HepG2 (cell line): ENCODE results near the gene GPS2. TPM values are rescaled to one million over a fixed set of nuclear protein-coding genes. Genes with fewer than 3 reads are reported as not detected.
A peak's percentile ranks its signal among the peaks of the same experiment; 100 is the strongest.

Experiments used
- ATF7 ChIP-seq, 2 experiments: fragments of 450-650 bp in 1 of 2; sonication (generic) in 1 of 2; formaldehyde crosslinking in 1 of 2; IDR thresholded peaks; 2 replicates each; pipeline versions ENCODE4 v1.4.0 to v1.6.1; 2016 to 2020; ENCODE audit warnings: antibody characterized with exemption in 1 of 2, mild to moderate bottlenecking in 1 of 2, missing genetic modification reagents in 1 of 2
- FOXK1 ChIP-seq: sonication (generic); formaldehyde crosslinking; IDR thresholded peaks from 2 replicates; pipeline ENCODE4 v1.4.0; 2020; ENCODE audit warnings: low read depth, missing genetic modification reagents, borderline replicate concordance
- HNRNPK ChIP-seq: fragments of 200-400 bp; formaldehyde crosslinking; IDR thresholded peaks from 2 replicates; pipeline ENCODE4 v1.6.1; 2018; ENCODE audit warnings: low read length, low read depth, moderate library complexity, mild to moderate bottlenecking; ENCODE audit not compliant: poor library complexity, severe bottlenecking
- KDM5B ChIP-seq: sonication (generic); formaldehyde crosslinking; IDR thresholded peaks from 2 replicates; pipeline ENCODE4 v1.4.0; 2020; ENCODE audit warnings: missing genetic modification reagents, mild to moderate bottlenecking, borderline replicate concordance
- MEIS1 ChIP-seq: sonication (generic); formaldehyde crosslinking; IDR thresholded peaks from 2 replicates; pipeline ENCODE4 v1.9.0; 2021; ENCODE audit warnings: mild to moderate bottlenecking, missing genetic modification reagents, moderate library complexity, borderline replicate concordance
- MZF1 ChIP-seq: sonication (generic); formaldehyde crosslinking; IDR thresholded peaks from 2 replicates; pipeline ENCODE4 v1.8.1; 2023; ENCODE audit warnings: mild to moderate bottlenecking, missing genetic modification reagents, borderline replicate concordance
- NFYC ChIP-seq: IDR thresholded peaks from 2 replicates; pipeline ENCODE4 v1.6.1; 2016; ENCODE audit warnings: missing genetic modification reagents, missing compliant biosample characterization
- PAX8 ChIP-seq: sonication (generic); formaldehyde crosslinking; IDR thresholded peaks from 2 replicates; pipeline ENCODE4 v1.8.0; 2022; ENCODE audit warnings: mild to moderate bottlenecking, missing genetic modification reagents, borderline replicate concordance
- PAXIP1 ChIP-seq: sonication (generic); formaldehyde crosslinking; conservative IDR thresholded peaks from 2 replicates; pipeline ENCODE4 v1.4.0; 2020; ENCODE audit warnings: mild to moderate bottlenecking, missing genetic modification reagents, moderate library complexity
- PHF20 ChIP-seq: sonication (generic); formaldehyde crosslinking; IDR thresholded peaks from 2 replicates; pipeline ENCODE4 v1.5.0; 2020; ENCODE audit warnings: mild to moderate bottlenecking, missing genetic modification reagents
- ZBTB10 ChIP-seq: sonication (generic); formaldehyde crosslinking; IDR thresholded peaks from 2 replicates; pipeline ENCODE4 v1.4.0; 2020; ENCODE audit warnings: missing genetic modification reagents, borderline replicate concordance
- ZBTB38 ChIP-seq: sonication (generic); formaldehyde crosslinking; IDR thresholded peaks from 2 replicates; pipeline ENCODE4 v1.5.1; 2020; ENCODE audit warnings: mild to moderate bottlenecking, missing genetic modification reagents
- ZNF317 ChIP-seq: sonication (generic); formaldehyde crosslinking; IDR thresholded peaks from 2 replicates; pipeline ENCODE4 v1.5.0; 2020; ENCODE audit warnings: mild to moderate bottlenecking, missing genetic modification reagents
- ZNF616 ChIP-seq: sonication (generic); formaldehyde crosslinking; IDR thresholded peaks from 2 replicates; pipeline ENCODE4 v1.5.0; 2020; ENCODE audit warnings: low read depth, mild to moderate bottlenecking, missing genetic modification reagents
- ZNF691 ChIP-seq: sonication (generic); formaldehyde crosslinking; IDR thresholded peaks from 2 replicates; pipeline ENCODE4 v1.4.0; 2020; ENCODE audit warnings: missing genetic modification reagents, low read depth, mild to moderate bottlenecking, borderline replicate concordance
- ZNF709 ChIP-seq: sonication (generic); formaldehyde crosslinking; IDR thresholded peaks from 2 replicates; pipeline ENCODE4 v1.5.0; 2020; ENCODE audit warnings: mild to moderate bottlenecking, missing genetic modification reagents
- ZSCAN29 ChIP-seq: sonication (generic); formaldehyde crosslinking; conservative IDR thresholded peaks from 2 replicates; pipeline ENCODE4 v1.4.0; 2020; ENCODE audit warnings: mild to moderate bottlenecking, missing genetic modification reagents
- polyA plus RNA-seq, 8 experiments: library from polyadenylated mRNA; depleted of rRNA in 3 of 8; stranded (reverse) in 7 of 8; unstranded in 1 of 8; fragments of >200 nt; fragmentation: Illumina TruSeq in 4 of 8; extraction: Trizol in 4 of 8; gene quantifications; 2 replicates each; pipeline versions ENCODE4 v1.2.1 to v1.2.3, GENCODE V29; 2011 to 2016; ENCODE audit warnings: low read depth in 4 of 8, missing spikeins in 1 of 8, mixed read lengths in 1 of 8; ENCODE audit not compliant: insufficient read depth in 1 of 8
- total RNA-seq, 5 experiments: library from RNA; depleted of rRNA; stranded (reverse); fragments of >200 nt; fragmentation: Illumina TruSeq; extraction: Trizol; gene quantifications; 2 replicates each; pipeline ENCODE4 v1.2.3, GENCODE V29; 2016; ENCODE audit warnings: low read depth in 1 of 5
- TF ChIP-seq, protein P1 (sequence below): sonication (generic); formaldehyde crosslinking; IDR thresholded peaks from 2 replicates; pipeline ENCODE4 v1.4.0; 2020; ENCODE audit warnings: mild to moderate bottlenecking, low read depth, missing genetic modification reagents

The GPS2 gene
- total and polyA plus RNA-seq, 2 of the 13 experiments (the other 11 are each of a cell fraction or from before 2014, with no cell fraction given), result 58.0 to 59.4 TPM

DNA sequence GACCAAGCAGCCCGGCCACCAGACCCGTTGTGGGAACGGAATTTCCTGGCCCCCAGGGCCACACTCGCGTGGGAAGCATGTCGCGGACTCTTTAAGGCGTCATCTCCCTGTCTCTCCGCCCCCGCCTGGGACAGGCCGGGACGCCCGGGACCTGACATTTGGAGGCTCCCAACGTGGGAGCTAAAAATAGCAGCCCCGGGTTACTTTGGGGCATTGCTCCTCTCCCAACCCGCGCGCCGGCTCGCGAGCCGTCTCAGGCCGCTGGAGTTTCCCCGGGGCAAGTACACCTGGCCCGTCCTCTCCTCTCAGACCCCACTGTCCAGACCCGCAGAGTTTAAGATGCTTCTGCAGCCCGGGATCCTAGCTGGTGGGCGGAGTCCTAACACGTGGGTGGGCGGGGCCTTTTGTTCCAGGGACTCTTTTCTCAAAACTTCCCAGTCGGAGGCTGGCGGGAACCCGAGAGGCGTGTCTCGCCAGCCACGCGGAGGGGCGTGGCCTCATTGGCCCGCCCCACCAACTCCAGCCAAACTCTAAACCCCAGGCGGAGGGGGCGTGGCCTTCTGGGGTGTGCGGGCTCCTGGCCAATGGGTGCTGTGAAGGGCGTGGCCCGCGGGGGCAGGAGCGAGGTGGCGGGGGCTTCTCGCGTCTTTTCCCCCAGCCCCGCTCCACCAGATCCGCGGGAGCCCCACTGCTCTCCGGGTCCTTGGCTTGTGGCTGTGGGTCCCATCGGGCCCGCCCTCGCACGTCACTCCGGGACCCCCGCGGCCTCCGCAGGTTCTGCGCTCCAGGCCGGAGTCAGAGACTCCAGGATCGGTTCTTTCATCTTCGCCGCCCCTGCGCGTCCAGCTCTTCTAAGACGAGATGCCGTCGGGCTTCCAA is 33.8 kb downstream of the GPS2 start, which contains the start of gene SLC2A4 (continued):
- TF ChIP-seq ZNF691 (CRISPR knock-in tag), result no peak
- TF ChIP-seq ZNF317 (CRISPR knock-in tag), result no peak
- no peak for TF ChIP-seq ZNF616 (CRISPR knock-in tag)
- TF ChIP-seq PAX8 (CRISPR knock-in tag), result no peak
- no peak for TF ChIP-seq ZNF709 (CRISPR knock-in tag)
- TF ChIP-seq MEIS1 (CRISPR knock-in tag), result no peak
- no peak for TF ChIP-seq ZBTB38
- no peak for TF ChIP-seq ATF7 (IDR thresholded peaks at IDR 0.05)
- TF ChIP-seq ATF7 (CRISPR knock-in tag; IDR thresholded peaks at IDR 0.05), result no peak
- no peak for TF ChIP-seq PHF20 (CRISPR knock-in tag)
- no peak for TF ChIP-seq KDM5B (CRISPR knock-in tag)
- TF ChIP-seq PAXIP1 (CRISPR knock-in tag), result no peak; the same call in 1 of the 2 replicates
- no peak for TF ChIP-seq ZBTB10 (CRISPR knock-in tag)
- no peak for TF ChIP-seq HNRNPK
- TF ChIP-seq, protein P1, sequence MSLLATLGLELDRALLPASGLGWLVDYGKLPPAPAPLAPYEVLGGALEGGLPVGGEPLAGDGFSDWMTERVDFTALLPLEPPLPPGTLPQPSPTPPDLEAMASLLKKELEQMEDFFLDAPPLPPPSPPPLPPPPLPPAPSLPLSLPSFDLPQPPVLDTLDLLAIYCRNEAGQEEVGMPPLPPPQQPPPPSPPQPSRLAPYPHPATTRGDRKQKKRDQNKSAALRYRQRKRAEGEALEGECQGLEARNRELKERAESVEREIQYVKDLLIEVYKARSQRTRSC (CRISPR knock-in tag), result no peak
- TF ChIP-seq NFYC (CRISPR knock-in tag), result peak; percentile 68
- TF ChIP-seq ZSCAN29 (CRISPR knock-in tag), result no peak
- TF ChIP-seq FOXK1, result peak; percentile 42; the same call in 1 of the 2 replicates
- no peak for TF ChIP-seq MZF1
